ENCODE results near the gene KMT2C. TPM values are rescaled to one million over a fixed set of nuclear protein-coding genes. Genes with fewer than 3 reads are reported as not detected.

Gene KMT2C
- total RNA-seq, 1 donor from 2014 or later, result 101 TPM

GRCh38 chr7:152369518-152369917 is 66.3 kb downstream of the KMT2C start:
- Histone ChIP-seq H3K4me3 (no peak overlapping the region), H3K27ac (no peak overlapping the region), H3K36me3 (no peaks in the 10 kb centered on the region), H3K27me3 (ENCODE audit: low read depth) (no peaks in the 10 kb centered on the region), H3K4me1 (peaks cover 15% of the 10 kb centered on the region), H3K9me3 (no peaks in the 10 kb centered on the region)
- no peak for TF ChIP-seq CTCF (IDR thresholded peaks at IDR 0.05)
- no peak for DNase-seq
- intact Hi-C loops (cut with DNase I), result no loop called here
- ATAC-seq, result no peak

- Histone ChIP-seq H3K4me1 (peaks cover 23% of the 10 kb centered on the region), H3K4me3 (no peak overlapping the region), H3K36me3 (no peaks in the 10 kb centered on the region), H3K27me3 (ENCODE audit: low read depth) (no peaks in the 10 kb centered on the region), H3K9me3 (no peaks in the 10 kb centered on the region), H3K27ac (no peak overlapping the region)
- no peak for TF ChIP-seq CTCF (IDR thresholded peaks at IDR 0.05)
- intact Hi-C loops (cut with DNase I), result no loop called here
- ATAC-seq (peak in 1 of 2 donors; percentile 34), DNase-seq (no peak)
Measured at GRCh38 chr7:152367170-152367569, 68.6 kb downstream of the KMT2C start.

- DNase-seq (no peak), ATAC-seq (peak; percentile 32 to 72)
- H3K9me3 ChIP-seq, result no peaks in the 10 kb centered on the region
- no peaks in the 10 kb centered on the region for H3K27me3 ChIP-seq (ENCODE audit: low read depth)
- intact Hi-C loops (cut with DNase I), result no loop called here
- H3K36me3 ChIP-seq, result no peaks in the 10 kb centered on the region
- no peak for TF ChIP-seq CTCF (IDR thresholded peaks at IDR 0.05)
- H3K27ac ChIP-seq, result no peak overlapping the region
- no peak overlapping the region for H3K4me3 ChIP-seq
- H3K4me1 ChIP-seq, result peaks cover 27% of the 10 kb centered on the region
Measured at GRCh38 chr7:152366662-152367061, 69.1 kb downstream of the KMT2C start.

- H3K9me3 ChIP-seq, result no peaks in the 10 kb centered on the region
- H3K4me3 ChIP-seq, result no peak overlapping the region
- TF ChIP-seq CTCF (IDR thresholded peaks at IDR 0.05), result no peak
- DNase-seq (no peak), ATAC-seq (no peak)
- intact Hi-C loops (cut with DNase I), result no loop called here
- H3K4me1 ChIP-seq, result peaks cover 27% of the 10 kb centered on the region
- H3K27ac ChIP-seq, result no peak overlapping the region
- no peaks in the 10 kb centered on the region for H3K36me3 ChIP-seq
- no peaks in the 10 kb centered on the region for H3K27me3 ChIP-seq (ENCODE audit: low read depth)
Measured at GRCh38 chr7:152365982-152366603, 69.7 kb downstream of the KMT2C start.

- intact Hi-C loops (cut with DNase I), result no loop called here
- H3K4me3 ChIP-seq, result no peak overlapping the region
- no peak for ATAC-seq
- H3K4me1 ChIP-seq, result peaks cover 27% of the 10 kb centered on the region
- no peak for TF ChIP-seq CTCF (IDR thresholded peaks at IDR 0.05)
- DNase-seq, result no peak
- H3K36me3 ChIP-seq, result no peaks in the 10 kb centered on the region
- H3K27me3 ChIP-seq (ENCODE audit: low read depth), result no peaks in the 10 kb centered on the region
- H3K9me3 ChIP-seq, result no peaks in the 10 kb centered on the region
- no peak overlapping the region for H3K27ac ChIP-seq
Measured at GRCh38 chr7:152363798-152364197, 72.0 kb downstream of the KMT2C start.

Data from lower lobe of right lung (tissue), 2 donors.